Gastroesophageal sphincter (tissue), 2 donors: ENCODE measurements around the gene LGALS3BP.

ENCODE experiments used
- EP300 ChIP-seq: sonication (generic); formaldehyde crosslinking; IDR thresholded peaks from one replicate; pipeline ENCODE4 v1.6.1; 2017; ENCODE audit warnings: antibody characterized with exemption, mild to moderate bottlenecking
- POLR2AphosphoS5 ChIP-seq: sonication (generic); formaldehyde crosslinking; IDR thresholded peaks from one replicate; pipeline ENCODE4 v1.6.1; 2017; ENCODE audit warnings: antibody characterized with exemption

DNA sequence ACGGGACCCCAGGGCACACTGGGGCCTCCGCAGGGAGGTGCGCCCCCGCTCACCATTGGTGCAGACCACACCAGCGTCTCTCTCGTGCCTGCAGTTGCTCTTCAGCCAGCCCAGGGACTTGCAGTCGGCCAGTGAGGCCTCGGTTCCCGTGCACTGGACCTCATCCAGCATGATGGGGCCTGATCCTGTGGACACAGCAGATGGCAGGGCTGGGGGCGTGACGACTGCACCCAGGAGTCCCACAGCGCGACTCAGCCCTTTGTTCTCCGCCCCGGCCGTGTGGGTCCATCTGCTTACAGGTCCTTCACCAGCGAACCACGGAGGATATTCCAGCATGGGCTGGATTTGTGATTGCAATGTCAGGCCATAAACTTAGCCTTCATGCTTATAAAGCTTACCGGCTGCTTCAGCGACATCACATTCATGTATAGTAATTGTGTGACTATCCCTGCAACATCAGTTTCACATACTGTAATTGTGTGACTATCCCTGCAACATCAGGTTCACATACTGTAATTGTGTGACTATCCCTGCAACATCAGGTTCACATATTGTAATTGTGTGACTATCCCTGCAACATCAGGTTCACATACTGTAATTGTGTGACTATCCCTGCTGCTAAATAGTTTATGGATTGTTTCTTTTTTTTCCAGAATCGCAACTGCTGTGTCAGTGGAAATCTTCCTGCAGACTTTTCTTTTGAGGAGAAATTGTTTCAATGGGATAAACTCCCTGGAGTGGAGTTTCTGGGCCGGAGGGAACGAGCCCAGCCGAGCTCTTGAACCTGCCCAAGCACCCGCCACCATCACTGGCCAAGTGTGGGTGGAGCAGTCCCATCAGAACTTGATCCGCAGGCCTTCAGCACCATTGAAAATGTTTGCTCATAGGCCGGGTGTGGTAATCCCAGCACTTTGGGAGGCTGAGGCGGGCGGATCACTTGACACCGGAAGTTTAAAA, 4.8 kb downstream of the LGALS3BP start:
- TF ChIP-seq POLR2AphosphoS5 (peak; percentile 37), EP300 (no peak)
